ENCODE measurements around the gene TAB2. TPM values are rescaled to one million over a fixed set of nuclear protein-coding genes. Genes with fewer than 3 reads are reported as not detected.

Gene TAB2
- polyA plus RNA-seq, 3 donors: 3.1 to 32.0 (median 6.0) TPM

- Histone ChIP-seq H3K27me3 (ENCODE audit: control insufficient read depth in 2 of 2, insufficient read depth in 2 of 2, low read length in 2 of 2) (no peaks in the 10 kb centered on the region), H4K20me1 (ENCODE audit: insufficient read depth, low read length) (no peaks in the 10 kb centered on the region), H3K4me1 (ENCODE audit: control insufficient read depth in 1 of 2, insufficient read depth in 2 of 2, low read length in 2 of 2) (peaks cover 65 to 73% of the 10 kb centered on the region in 2 donors), H3K9ac (ENCODE audit: insufficient read depth, low read length, poor library complexity, severe bottlenecking) (no peak overlapping the region), H3K79me2 (ENCODE audit: insufficient read depth, low read length) (no peaks in the 10 kb centered on the region), H3K9me3 (replicated peaks in 1 of 2; ENCODE audit: control insufficient read depth in 1 of 2, insufficient read depth in 1 of 2, low read length in 2 of 2) (no peaks in the 10 kb centered on the region), H3K36me3 (replicated peaks in 1 of 2; ENCODE audit: control insufficient read depth in 1 of 2, insufficient read depth in 2 of 2, low read length in 2 of 2) (no peaks in the 10 kb centered on the region), H3K27ac (ENCODE audit: low read depth in 1 of 2, low read length in 2 of 2) (no peak overlapping the region), H2AFZ (ENCODE audit: insufficient read depth, low read depth, low read length, poor library complexity, severe bottlenecking) (no peak overlapping the region), H3K4me2 (replicated peaks; ENCODE audit: extremely low read depth, low read length, poor library complexity, severe bottlenecking) (no peak overlapping the region), H3K4me3 (replicated peaks in 1 of 3; ENCODE audit: low read depth in 2 of 3, low read length in 3 of 3) (no peak overlapping the region)
- H3K9me3 Mint-ChIP-seq: peaks cover 0 to 3% (median 0%) of the 10 kb centered on the region in 7 donors
- intact Hi-C loops (cut with micrococcal nuclease): no loop called here
- peaks cover 3 to 4% of the 10 kb centered on the region in 2 donors for H3K36me3 Mint-ChIP-seq
- DNase-seq: no peak
- no peak overlapping the region for H3K27ac Mint-ChIP-seq
- no CpG with 5 or more reads among the region's 3 CpGs for WGBS (ENCODE audit: insufficient coverage)
- TF ChIP-seq, protein P1, sequence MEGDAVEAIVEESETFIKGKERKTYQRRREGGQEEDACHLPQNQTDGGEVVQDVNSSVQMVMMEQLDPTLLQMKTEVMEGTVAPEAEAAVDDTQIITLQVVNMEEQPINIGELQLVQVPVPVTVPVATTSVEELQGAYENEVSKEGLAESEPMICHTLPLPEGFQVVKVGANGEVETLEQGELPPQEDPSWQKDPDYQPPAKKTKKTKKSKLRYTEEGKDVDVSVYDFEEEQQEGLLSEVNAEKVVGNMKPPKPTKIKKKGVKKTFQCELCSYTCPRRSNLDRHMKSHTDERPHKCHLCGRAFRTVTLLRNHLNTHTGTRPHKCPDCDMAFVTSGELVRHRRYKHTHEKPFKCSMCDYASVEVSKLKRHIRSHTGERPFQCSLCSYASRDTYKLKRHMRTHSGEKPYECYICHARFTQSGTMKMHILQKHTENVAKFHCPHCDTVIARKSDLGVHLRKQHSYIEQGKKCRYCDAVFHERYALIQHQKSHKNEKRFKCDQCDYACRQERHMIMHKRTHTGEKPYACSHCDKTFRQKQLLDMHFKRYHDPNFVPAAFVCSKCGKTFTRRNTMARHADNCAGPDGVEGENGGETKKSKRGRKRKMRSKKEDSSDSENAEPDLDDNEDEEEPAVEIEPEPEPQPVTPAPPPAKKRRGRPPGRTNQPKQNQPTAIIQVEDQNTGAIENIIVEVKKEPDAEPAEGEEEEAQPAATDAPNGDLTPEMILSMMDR (IDR thresholded peaks at IDR 0.05): no peak
- H3K4me1 Mint-ChIP-seq: peaks cover 73% of the 10 kb centered on the region
- H3K27me3 Mint-ChIP-seq (ENCODE audit: low read depth in 3 of 3): peaks cover 0 to 3% (median 0%) of the 10 kb centered on the region in 3 donors
- H3K4me3 Mint-ChIP-seq: no peak overlapping the region
Measured at GRCh38 chr6:149275621-149276020, 41.9 kb upstream of the TAB2 start.

DNA sequence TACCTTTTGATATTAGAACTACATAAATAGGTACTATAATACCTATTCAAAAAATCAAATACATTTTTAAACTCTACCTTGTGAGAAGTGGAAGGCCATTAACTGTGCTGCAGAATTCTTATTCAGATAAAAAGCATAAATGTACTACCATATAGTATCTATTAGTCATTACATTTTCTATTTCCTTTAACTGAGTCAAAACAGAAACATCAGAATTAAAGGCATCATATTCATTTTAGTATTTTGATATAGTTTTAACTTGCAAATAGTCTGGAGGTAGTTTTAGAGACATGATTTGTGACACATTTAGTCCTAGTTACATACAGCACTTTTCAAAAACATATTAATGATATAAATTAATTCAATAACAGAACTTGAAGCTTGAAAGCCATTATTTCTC, 39.9 kb upstream of the TAB2 start:
- H3K79me2 ChIP-seq (ENCODE audit: insufficient read depth, low read length): no peaks in the 10 kb centered on the region
- H3K27ac ChIP-seq (ENCODE audit: low read depth in 1 of 2, low read length in 2 of 2): no peak overlapping the region
- H3K9me3 Mint-ChIP-seq: no peaks in the 10 kb centered on the region
- H4K20me1 ChIP-seq (ENCODE audit: insufficient read depth, low read length): no peaks in the 10 kb centered on the region
- DNase-seq: no peak
- intact Hi-C loops (cut with micrococcal nuclease): no loop called here
- no peaks in the 10 kb centered on the region for H3K27me3 ChIP-seq (ENCODE audit: control insufficient read depth in 2 of 2, insufficient read depth in 2 of 2, low read length in 2 of 2)
- peaks cover 0 to 3% (median 0%) of the 10 kb centered on the region in 3 donors for H3K27me3 Mint-ChIP-seq (ENCODE audit: low read depth in 3 of 3)
- TF ChIP-seq, protein P1 (IDR thresholded peaks at IDR 0.05): no peak
- H3K4me3 Mint-ChIP-seq: no peak overlapping the region
- no peak overlapping the region for H3K27ac Mint-ChIP-seq
- H3K9ac ChIP-seq (ENCODE audit: insufficient read depth, low read length, poor library complexity, severe bottlenecking): no peak overlapping the region
- H3K36me3 Mint-ChIP-seq: peaks cover 3 to 4% of the 10 kb centered on the region in 2 donors
- H3K4me3 ChIP-seq (replicated peaks in 1 of 3; ENCODE audit: low read depth in 2 of 3, low read length in 3 of 3): no peak overlapping the region
- H3K36me3 ChIP-seq (replicated peaks in 1 of 2; ENCODE audit: control insufficient read depth in 1 of 2, insufficient read depth in 2 of 2, low read length in 2 of 2): no peaks in the 10 kb centered on the region
- H3K9me3 ChIP-seq (replicated peaks in 1 of 2; ENCODE audit: control insufficient read depth in 1 of 2, insufficient read depth in 1 of 2, low read length in 2 of 2): no peaks in the 10 kb centered on the region
- peaks cover 45 to 57% of the 10 kb centered on the region in 2 donors for H3K4me1 ChIP-seq (ENCODE audit: control insufficient read depth in 1 of 2, insufficient read depth in 2 of 2, low read length in 2 of 2)
- peaks cover 57% of the 10 kb centered on the region for H3K4me1 Mint-ChIP-seq
- no peak overlapping the region for H3K4me2 ChIP-seq (replicated peaks; ENCODE audit: extremely low read depth, low read length, poor library complexity, severe bottlenecking)
- H2AFZ ChIP-seq (ENCODE audit: insufficient read depth, low read depth, low read length, poor library complexity, severe bottlenecking): no peak overlapping the region
